Measurements from ENCODE around the gene RANBP17.

GRCh38 chr5:170885256-170885655, 23.4 kb downstream of the RANBP17 start:
- TF ChIP-seq CTCF (IDR thresholded peaks at IDR 0.05) (no peak), POLR2A (IDR thresholded peaks at IDR 0.05) (no peak)
